ENCODE data around the gene EPHB2. TPM values are rescaled to one million over a fixed set of nuclear protein-coding genes. Genes with fewer than 3 reads are reported as not detected.

EPHB2 gene
- polyA plus RNA-seq, 1 donor from 2014 or later = 22.8 TPM

DNA sequence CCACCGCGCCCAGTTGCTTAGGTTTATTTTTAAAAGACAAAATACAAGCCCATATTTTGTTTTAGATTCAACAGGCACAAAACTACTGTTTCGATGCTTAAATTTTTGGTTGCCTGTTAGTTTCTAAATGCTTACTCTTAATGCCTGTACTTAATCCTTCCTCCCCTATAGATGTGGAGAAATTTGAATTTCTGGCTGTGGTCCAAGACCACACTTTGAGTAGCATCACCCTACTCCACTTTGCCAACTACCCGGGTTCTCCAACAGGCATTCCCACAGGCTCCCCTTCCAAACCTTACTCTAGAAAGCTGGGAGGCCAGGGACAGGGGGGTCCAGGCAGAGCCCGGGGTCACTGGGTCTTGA lies 242.0 kb downstream of the EPHB2 start:
- TF ChIP-seq SMC3 (conservative IDR thresholded peaks at IDR 0.05; ENCODE audit: poor library complexity) (no peak), EP300 (conservative IDR thresholded peaks at IDR 0.05; ENCODE audit: poor library complexity, severe bottlenecking) (no peak), EZH2 (IDR thresholded peaks at IDR 0.05; ENCODE audit: borderline replicate concordance, insufficient read depth, low read length, poor library complexity, severe bottlenecking) (no peak), TAF1 (IDR thresholded peaks at IDR 0.05; ENCODE audit: low read depth) (no peak), MXI1 (conservative IDR thresholded peaks at IDR 0.05; ENCODE audit: poor library complexity, severe bottlenecking) (no peak), RAD21 (conservative IDR thresholded peaks at IDR 0.05) (no peak), POLR2AphosphoS5 (IDR thresholded peaks at IDR 0.05) (no peak)
- TF ChIP-seq, protein P1, sequence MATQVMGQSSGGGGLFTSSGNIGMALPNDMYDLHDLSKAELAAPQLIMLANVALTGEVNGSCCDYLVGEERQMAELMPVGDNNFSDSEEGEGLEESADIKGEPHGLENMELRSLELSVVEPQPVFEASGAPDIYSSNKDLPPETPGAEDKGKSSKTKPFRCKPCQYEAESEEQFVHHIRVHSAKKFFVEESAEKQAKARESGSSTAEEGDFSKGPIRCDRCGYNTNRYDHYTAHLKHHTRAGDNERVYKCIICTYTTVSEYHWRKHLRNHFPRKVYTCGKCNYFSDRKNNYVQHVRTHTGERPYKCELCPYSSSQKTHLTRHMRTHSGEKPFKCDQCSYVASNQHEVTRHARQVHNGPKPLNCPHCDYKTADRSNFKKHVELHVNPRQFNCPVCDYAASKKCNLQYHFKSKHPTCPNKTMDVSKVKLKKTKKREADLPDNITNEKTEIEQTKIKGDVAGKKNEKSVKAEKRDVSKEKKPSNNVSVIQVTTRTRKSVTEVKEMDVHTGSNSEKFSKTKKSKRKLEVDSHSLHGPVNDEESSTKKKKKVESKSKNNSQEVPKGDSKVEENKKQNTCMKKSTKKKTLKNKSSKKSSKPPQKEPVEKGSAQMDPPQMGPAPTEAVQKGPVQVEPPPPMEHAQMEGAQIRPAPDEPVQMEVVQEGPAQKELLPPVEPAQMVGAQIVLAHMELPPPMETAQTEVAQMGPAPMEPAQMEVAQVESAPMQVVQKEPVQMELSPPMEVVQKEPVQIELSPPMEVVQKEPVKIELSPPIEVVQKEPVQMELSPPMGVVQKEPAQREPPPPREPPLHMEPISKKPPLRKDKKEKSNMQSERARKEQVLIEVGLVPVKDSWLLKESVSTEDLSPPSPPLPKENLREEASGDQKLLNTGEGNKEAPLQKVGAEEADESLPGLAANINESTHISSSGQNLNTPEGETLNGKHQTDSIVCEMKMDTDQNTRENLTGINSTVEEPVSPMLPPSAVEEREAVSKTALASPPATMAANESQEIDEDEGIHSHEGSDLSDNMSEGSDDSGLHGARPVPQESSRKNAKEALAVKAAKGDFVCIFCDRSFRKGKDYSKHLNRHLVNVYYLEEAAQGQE (IDR thresholded peaks at IDR 0.05; ENCODE audit: borderline replicate concordance) = no peak
- TF ChIP-seq, protein P2, sequence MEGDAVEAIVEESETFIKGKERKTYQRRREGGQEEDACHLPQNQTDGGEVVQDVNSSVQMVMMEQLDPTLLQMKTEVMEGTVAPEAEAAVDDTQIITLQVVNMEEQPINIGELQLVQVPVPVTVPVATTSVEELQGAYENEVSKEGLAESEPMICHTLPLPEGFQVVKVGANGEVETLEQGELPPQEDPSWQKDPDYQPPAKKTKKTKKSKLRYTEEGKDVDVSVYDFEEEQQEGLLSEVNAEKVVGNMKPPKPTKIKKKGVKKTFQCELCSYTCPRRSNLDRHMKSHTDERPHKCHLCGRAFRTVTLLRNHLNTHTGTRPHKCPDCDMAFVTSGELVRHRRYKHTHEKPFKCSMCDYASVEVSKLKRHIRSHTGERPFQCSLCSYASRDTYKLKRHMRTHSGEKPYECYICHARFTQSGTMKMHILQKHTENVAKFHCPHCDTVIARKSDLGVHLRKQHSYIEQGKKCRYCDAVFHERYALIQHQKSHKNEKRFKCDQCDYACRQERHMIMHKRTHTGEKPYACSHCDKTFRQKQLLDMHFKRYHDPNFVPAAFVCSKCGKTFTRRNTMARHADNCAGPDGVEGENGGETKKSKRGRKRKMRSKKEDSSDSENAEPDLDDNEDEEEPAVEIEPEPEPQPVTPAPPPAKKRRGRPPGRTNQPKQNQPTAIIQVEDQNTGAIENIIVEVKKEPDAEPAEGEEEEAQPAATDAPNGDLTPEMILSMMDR (IDR thresholded peaks at IDR 0.05; ENCODE audit: poor library complexity, severe bottlenecking) = no peak
- Histone ChIP-seq H3K9me3 (ENCODE audit: low read length) (no peaks in the 10 kb centered on the region), H3K4me2 (ENCODE audit: low read length) (no peak overlapping the region)

DNA sequence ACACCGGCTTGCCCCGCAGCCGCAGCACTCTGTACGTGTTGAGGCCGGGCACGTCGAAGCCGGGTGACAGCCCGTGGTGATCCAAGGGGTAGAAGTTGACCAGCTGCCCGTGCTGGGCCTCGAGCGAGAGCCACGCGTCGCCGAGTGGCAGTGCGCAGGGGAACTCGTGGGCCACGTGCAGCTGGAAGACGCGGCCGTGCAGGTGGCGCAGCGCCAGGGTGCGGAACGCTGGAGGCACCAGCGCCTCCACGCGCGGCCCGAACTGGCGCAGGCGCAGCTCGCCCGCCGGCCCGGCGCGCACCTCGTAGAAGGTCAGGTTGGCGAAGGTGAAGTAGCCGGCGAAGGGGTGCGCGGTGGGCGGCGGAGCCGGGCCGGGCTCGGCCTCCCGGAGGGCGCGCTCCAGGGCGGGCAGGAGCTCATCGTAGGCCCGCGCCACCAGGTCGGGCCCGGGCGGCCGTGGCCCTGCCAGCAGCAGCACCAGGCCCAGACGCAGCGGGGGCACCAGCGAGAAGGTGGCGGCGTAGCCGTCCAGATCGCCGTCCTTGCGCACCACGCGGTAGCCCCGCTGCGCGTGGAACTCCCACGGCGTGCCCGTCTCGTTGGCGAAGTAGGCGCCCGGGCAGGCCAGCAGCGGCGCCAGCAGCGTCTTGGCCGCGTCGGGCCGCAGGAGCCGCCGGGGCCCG lies 242.6 kb downstream of the EPHB2 start:
- Histone ChIP-seq H2AFZ (ENCODE audit: low read depth, low read length) (no peak overlapping the region), H3F3A (ENCODE audit: insufficient read depth, low read length, poor library complexity, severe bottlenecking) (no peaks in the 10 kb centered on the region), H3K9me3 (ENCODE audit: low read length) (no peaks in the 10 kb centered on the region), H3K27me3 (ENCODE audit: insufficient read depth, low read depth, low read length) (no peaks in the 10 kb centered on the region), H3K27ac (ENCODE audit: low read length) (no peak overlapping the region), H3K36me3 (ENCODE audit: insufficient read depth, low read length) (no peaks in the 10 kb centered on the region), H3K79me2 (replicated peaks; ENCODE audit: insufficient read depth, low read length) (no peaks in the 10 kb centered on the region), H3K4me2 (ENCODE audit: low read length) (no peak overlapping the region), H3K9me2 (ENCODE audit: insufficient read depth, low read length) (no peaks in the 10 kb centered on the region), H3K4me3 (ENCODE audit: low read length) (no peak overlapping the region), H4K20me1 (ENCODE audit: insufficient read depth) (no peaks in the 10 kb centered on the region), H3K9ac (ENCODE audit: low read length) (no peak overlapping the region)
- TF ChIP-seq POLR2AphosphoS5 (IDR thresholded peaks at IDR 0.05) (no peak), RAD21 (conservative IDR thresholded peaks at IDR 0.05) (no peak), EP300 (conservative IDR thresholded peaks at IDR 0.05; ENCODE audit: poor library complexity, severe bottlenecking) (no peak), EZH2 (IDR thresholded peaks at IDR 0.05; ENCODE audit: borderline replicate concordance, insufficient read depth, low read length, poor library complexity, severe bottlenecking) (no peak), TAF1 (IDR thresholded peaks at IDR 0.05; ENCODE audit: low read depth) (no peak), SMC3 (conservative IDR thresholded peaks at IDR 0.05; ENCODE audit: poor library complexity) (no peak), MXI1 (conservative IDR thresholded peaks at IDR 0.05; ENCODE audit: poor library complexity, severe bottlenecking) (no peak)
- TF ChIP-seq, protein P1 (IDR thresholded peaks at IDR 0.05; ENCODE audit: borderline replicate concordance) = no peak
- TF ChIP-seq, protein P2 (IDR thresholded peaks at IDR 0.05; ENCODE audit: poor library complexity, severe bottlenecking) = no peak

More for the DNA sequence above, 242.0 kb downstream of the EPHB2 start:
- Histone ChIP-seq H2AFZ (ENCODE audit: low read depth, low read length) (no peak overlapping the region), H4K20me1 (ENCODE audit: insufficient read depth) (no peaks in the 10 kb centered on the region), H3K27me3 (ENCODE audit: insufficient read depth, low read depth, low read length) (no peaks in the 10 kb centered on the region), H3K36me3 (ENCODE audit: insufficient read depth, low read length) (no peaks in the 10 kb centered on the region), H3K4me3 (ENCODE audit: low read length) (no peak overlapping the region), H3K27ac (ENCODE audit: low read length) (no peak overlapping the region), H3K9ac (ENCODE audit: low read length) (no peak overlapping the region), H3K9me2 (ENCODE audit: insufficient read depth, low read length) (no peaks in the 10 kb centered on the region), H3K79me2 (replicated peaks; ENCODE audit: insufficient read depth, low read length) (no peaks in the 10 kb centered on the region), H3F3A (ENCODE audit: insufficient read depth, low read length, poor library complexity, severe bottlenecking) (no peaks in the 10 kb centered on the region)
